ENCODE data around the gene MAMSTR. TPM values are rescaled to one million over a fixed set of nuclear protein-coding genes. Genes with fewer than 3 reads are reported as not detected.

The MAMSTR gene
- total RNA-seq, 2 experiments from 2014 or later, result 0.88 to 1.2 TPM

DNA sequence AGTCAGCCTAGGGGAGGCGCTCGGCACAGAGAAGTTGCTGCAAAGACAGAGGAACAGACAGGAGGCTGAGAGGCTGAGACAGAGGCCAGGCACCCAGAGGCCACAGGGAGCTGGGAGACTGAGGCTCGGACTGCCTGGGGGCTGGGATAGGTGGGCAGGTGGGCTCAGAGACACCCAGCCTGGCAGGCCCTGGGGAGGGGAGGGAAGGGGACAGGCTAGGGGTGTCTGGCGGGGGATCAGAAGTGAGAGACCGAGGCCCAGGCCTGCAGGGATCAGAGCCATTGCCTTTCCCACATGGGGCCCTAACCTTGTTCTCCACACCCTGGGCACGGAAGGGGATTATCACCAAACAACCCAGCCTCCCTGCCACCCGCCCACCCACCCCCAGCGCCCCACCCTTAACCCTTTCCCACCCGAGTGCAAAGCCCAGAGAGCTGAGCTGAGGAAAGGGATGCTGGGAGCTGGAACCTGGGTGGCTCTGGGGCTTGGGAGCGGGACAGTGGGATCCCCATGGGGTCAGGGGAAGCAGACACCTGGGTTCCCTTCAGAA, 48.0 kb downstream of the MAMSTR start:
- Mint-ChIP-seq H3K27me3 (no peaks in the 10 kb centered on the region), H3K4me1 (peaks cover 5% of the 10 kb centered on the region), H3K4me3 (no peak overlapping the region), H3K27ac (no peak overlapping the region), H3K9me3 (peaks cover 9% of the 10 kb centered on the region), H3K36me3 (ENCODE audit: low read depth) (no peaks in the 10 kb centered on the region)
- no peak for DNase-seq
- POLR2A ChIA-PET, result no interaction called here
- CTCF ChIA-PET, result no interaction called here

- no peak overlapping the region for H3K4me3 Mint-ChIP-seq
- CTCF ChIA-PET, result no interaction called here
- peaks cover 9% of the 10 kb centered on the region for H3K9me3 Mint-ChIP-seq
- H3K27ac Mint-ChIP-seq, result no peak overlapping the region
- peaks cover 5% of the 10 kb centered on the region for H3K4me1 Mint-ChIP-seq
- POLR2A ChIA-PET, result no interaction called here
- DNase-seq, result no peak
- no peaks in the 10 kb centered on the region for H3K27me3 Mint-ChIP-seq
- H3K36me3 Mint-ChIP-seq (ENCODE audit: low read depth), result no peaks in the 10 kb centered on the region
These were observed 48.7 kb downstream of the MAMSTR start for GRCh38 chr19:48670699-48671445.

DNA sequence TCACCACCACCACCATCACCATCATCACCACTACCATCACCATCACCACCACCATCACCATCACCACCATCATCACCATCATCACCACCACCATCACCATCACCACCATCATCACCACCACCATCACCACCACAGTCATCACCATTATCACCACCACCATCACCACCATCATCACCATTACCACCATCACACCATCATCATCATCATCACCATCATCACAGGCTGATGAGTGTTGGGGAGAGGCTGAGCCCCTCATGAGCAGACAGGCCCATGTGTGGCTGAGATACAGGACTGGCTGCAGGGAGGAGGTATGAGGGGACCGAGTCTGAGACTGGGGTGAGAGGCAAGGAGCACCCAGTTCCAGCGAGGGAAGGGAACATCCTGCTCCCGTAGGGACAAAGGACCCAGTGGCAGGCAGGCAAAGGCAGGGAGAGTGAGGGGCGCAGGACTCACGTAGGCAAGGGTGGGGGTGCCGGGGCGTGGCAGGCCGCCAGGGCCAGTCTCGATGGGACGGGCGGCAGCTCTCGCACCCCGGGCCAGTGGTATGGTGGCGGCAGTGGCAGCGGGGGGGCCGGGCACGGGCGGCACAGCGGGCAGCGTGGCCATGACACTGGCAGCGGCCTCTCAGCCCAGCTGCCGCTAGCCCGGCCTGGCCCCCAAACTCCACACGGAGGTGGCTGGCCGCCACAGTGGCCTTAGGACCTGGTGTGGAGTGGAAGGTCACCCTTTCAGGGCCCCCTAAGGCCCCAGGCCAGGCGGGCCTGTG, 49.4 kb downstream of the MAMSTR start:
- CTCF ChIA-PET, result no interaction called here
- Mint-ChIP-seq H3K4me1 (peaks cover 1% of the 10 kb centered on the region), H3K36me3 (ENCODE audit: low read depth) (no peaks in the 10 kb centered on the region), H3K27ac (peak overlapping the region; percentile 49), H3K4me3 (no peak overlapping the region), H3K27me3 (no peaks in the 10 kb centered on the region), H3K9me3 (peaks cover 9% of the 10 kb centered on the region)
- POLR2A ChIA-PET, result no interaction called here
- no peak for DNase-seq

DNA sequence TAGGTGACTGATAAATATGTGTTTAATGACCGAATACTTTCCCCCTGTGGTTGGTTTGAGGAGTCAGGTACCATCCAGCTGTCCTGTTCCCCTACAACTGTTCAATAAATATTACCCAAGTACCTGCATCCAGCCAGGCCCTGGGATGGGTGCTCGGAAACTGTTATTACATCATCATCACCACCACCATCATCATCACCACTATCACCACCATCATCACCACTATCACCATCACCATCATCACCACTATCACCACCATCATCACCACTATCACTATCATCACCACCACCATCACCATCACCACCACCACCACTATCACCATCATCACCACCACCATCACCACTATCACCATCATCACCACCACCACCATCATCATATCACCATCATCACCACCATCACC, 50.8 kb downstream of the MAMSTR start:
- Mint-ChIP-seq H3K4me3 (no peak overlapping the region), H3K9me3 (peaks cover 9% of the 10 kb centered on the region), H3K4me1 (no peaks in the 10 kb centered on the region), H3K27me3 (no peaks in the 10 kb centered on the region), H3K27ac (no peak overlapping the region), H3K36me3 (ENCODE audit: low read depth) (no peaks in the 10 kb centered on the region)
- POLR2A ChIA-PET, result no interaction called here
- no peak for DNase-seq
- CTCF ChIA-PET, result no interaction called here

- H3K4me1 Mint-ChIP-seq, result no peaks in the 10 kb centered on the region
- POLR2A ChIA-PET, result no interaction called here
These were observed 51.2 kb downstream of the MAMSTR start for GRCh38 chr19:48668332-48668731.

GRCh38 chr19:48665786-48666185, 53.7 kb downstream of the MAMSTR start:
- CTCF ChIA-PET, result interaction anchor here (1.2 to 1.6 kb wide), 2 partner anchors 9 to 20 kb away, joined by 3 to 6 read pairs; partner anchors contain the start of gene CA11
- H3K36me3 Mint-ChIP-seq (ENCODE audit: low read depth), result no peaks in the 10 kb centered on the region

More at GRCh38 chr19:48668332-48668731, 51.2 kb downstream of the MAMSTR start:
- no peaks in the 10 kb centered on the region for H3K27me3 Mint-ChIP-seq
- CTCF ChIA-PET, result no interaction called here
- DNase-seq, result no peak
- no peak overlapping the region for H3K4me3 Mint-ChIP-seq
- peaks cover 9% of the 10 kb centered on the region for H3K9me3 Mint-ChIP-seq
- no peak overlapping the region for H3K27ac Mint-ChIP-seq
- H3K36me3 Mint-ChIP-seq (ENCODE audit: low read depth), result no peaks in the 10 kb centered on the region

GRCh38 chr19:48664476-48664875, 55.0 kb downstream of the MAMSTR start:
- Mint-ChIP-seq H3K4me1 (peaks cover 14% of the 10 kb centered on the region), H3K4me3 (no peak overlapping the region), H3K27me3 (no peaks in the 10 kb centered on the region), H3K9me3 (peaks cover 4% of the 10 kb centered on the region), H3K36me3 (ENCODE audit: low read depth) (no peaks in the 10 kb centered on the region), H3K27ac (no peak overlapping the region)
- POLR2A ChIA-PET, result interaction anchor here (1.2 kb wide), 1 partner anchor 12 kb away, joined by 4 read pairs; no protein-coding TSS in a partner anchor
- CTCF ChIA-PET, result interaction anchor here (1.6 kb wide), 1 partner anchor 10 kb away, joined by 3 read pairs; no protein-coding TSS in a partner anchor
- DNase-seq, result no peak

More at GRCh38 chr19:48665786-48666185, 53.7 kb downstream of the MAMSTR start:
- POLR2A ChIA-PET, result no interaction called here
- no peak overlapping the region for H3K4me3 Mint-ChIP-seq
- no peak overlapping the region for H3K27ac Mint-ChIP-seq
- H3K9me3 Mint-ChIP-seq, result peaks cover 9% of the 10 kb centered on the region
- DNase-seq, result no peak
- H3K4me1 Mint-ChIP-seq, result peaks cover 10% of the 10 kb centered on the region
- H3K27me3 Mint-ChIP-seq, result no peaks in the 10 kb centered on the region

DNA sequence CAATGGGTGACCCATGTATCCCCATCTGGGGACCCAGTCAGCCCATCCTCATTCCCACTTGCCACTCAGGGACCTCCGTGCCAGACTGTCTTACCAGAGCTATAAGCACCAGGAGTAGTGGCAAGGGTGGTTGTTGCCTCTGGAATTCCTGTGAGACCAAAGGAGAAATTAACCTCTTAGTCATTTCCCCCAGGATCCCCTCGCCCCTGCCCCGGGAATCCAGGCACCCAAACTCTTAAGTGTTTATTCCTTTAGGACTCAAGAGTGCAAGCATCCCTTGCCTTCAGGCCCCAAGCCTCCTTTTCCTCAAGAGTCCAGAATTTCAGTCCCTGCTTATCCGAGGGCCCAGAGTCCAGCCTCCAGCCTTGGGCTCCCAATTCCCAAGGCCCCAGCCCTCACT, 55.9 kb downstream of the MAMSTR start:
- POLR2A ChIA-PET, result interaction anchor here (0.9 kb wide), 2 partner anchors 44 to 208 kb away, joined by 3 to 4 read pairs; partner anchors contain the start of genes PPP1R15A, RPL18 and SPHK2
- peaks cover 17% of the 10 kb centered on the region for H3K4me1 Mint-ChIP-seq
- no peaks in the 10 kb centered on the region for H3K36me3 Mint-ChIP-seq (ENCODE audit: low read depth)
- CTCF ChIA-PET, result no interaction called here
- H3K27me3 Mint-ChIP-seq, result peaks cover 3% of the 10 kb centered on the region
- no peak overlapping the region for H3K27ac Mint-ChIP-seq
- H3K9me3 Mint-ChIP-seq, result peaks cover under 1% of the 10 kb centered on the region
- no peak overlapping the region for H3K4me3 Mint-ChIP-seq
- no peak for DNase-seq

Other genes with a start within 250 kb of the MAMSTR start
- 1 to 10 TPM; 3.8 to 5.4 TPM for gene LMTK3, start 207.9 kb downstream of the MAMSTR start, total RNA-seq
- not detected for gene SULT2B1, start 167.6 kb downstream of the MAMSTR start, total RNA-seq
- not detected for gene SPACA4, start 113.0 kb downstream of the MAMSTR start, total RNA-seq
- 1 to 10 TPM; 1.3 to 2.6 TPM for gene FAM83E, start 104.6 kb downstream of the MAMSTR start, total RNA-seq
- gene RPL18, start 100.5 kb downstream of the MAMSTR start, total RNA-seq, result 1,000 to 10,000 TPM; 1,511 to 1,528 TPM
- 10 to 100 TPM; 27.7 to 29.5 TPM for gene SPHK2, start 100.2 kb downstream of the MAMSTR start, total RNA-seq
- gene DBP, start 82.3 kb downstream of the MAMSTR start, total RNA-seq, result 10 to 100 TPM; 18.7 to 19.1 TPM
- gene CA11, start 73.5 kb downstream of the MAMSTR start, total RNA-seq, result 1 to 10 TPM; 3.9 to 4.5 TPM
- gene NTN5, start 46.7 kb downstream of the MAMSTR start, total RNA-seq, result 1 to 10 TPM in 1 of 2 experiments, under 1 TPM in 1; 0.68 to 1.1 TPM
- not detected for gene FUT2, start 23.8 kb downstream of the MAMSTR start, total RNA-seq
- gene RASIP1, start 20.9 kb upstream of the MAMSTR start, total RNA-seq, result under 1 TPM; 0.05 to 0.15 TPM
- not detected for gene IZUMO1, start 27.2 kb upstream of the MAMSTR start, total RNA-seq
- under 1 TPM; 0.28 to 0.45 TPM for gene FUT1, start 32.9 kb upstream of the MAMSTR start, total RNA-seq
- gene FGF21, start 35.8 kb upstream of the MAMSTR start, total RNA-seq, result not detected
- 10 to 100 TPM; 39.8 TPM for gene BCAT2, start 91.3 kb upstream of the MAMSTR start, total RNA-seq
- gene HSD17B14, start 116.8 kb upstream of the MAMSTR start, total RNA-seq, result under 1 TPM; 0.50 to 0.63 TPM
- gene PLEKHA4, start 148.9 kb upstream of the MAMSTR start, total RNA-seq, result 1 to 10 TPM; 4.5 to 5.5 TPM
- 10 to 100 TPM; 77.2 to 81.4 TPM for gene PPP1R15A, start 152.7 kb upstream of the MAMSTR start, total RNA-seq
- under 1 TPM in 1 of 2 experiments, not detected in 1; 0.13 TPM for gene TULP2, start 179.0 kb upstream of the MAMSTR start, total RNA-seq
- gene NUCB1, start 180.6 kb upstream of the MAMSTR start, total RNA-seq, result 100 to 1,000 TPM; 287 to 300 TPM
- gene DHDH, start 214.0 kb upstream of the MAMSTR start, total RNA-seq, result 1 to 10 TPM; 1.6 to 2.9 TPM
- 100 to 1,000 TPM; 255 to 258 TPM for gene BAX, start 235.2 kb upstream of the MAMSTR start, total RNA-seq
- gene FTL, start 245.6 kb upstream of the MAMSTR start, total RNA-seq, result 1,000 to 10,000 TPM; 1,110 to 1,123 TPM